GM18868 (cell line): Measurements from ENCODE around the gene MEF2D.

Experiments used
- ATAC-seq: cut with Tn5 transposase; IDR thresholded peaks from one replicate; pipeline ENCODE4 v1.9.1; 2021; ENCODE audit warnings: mild to moderate bottlenecking, moderate library complexity; ENCODE audit not compliant: unreplicated experiment

MEF2D gene

GRCh38 chr1:156471496-156472490, 28.8 kb downstream of the MEF2D start:
- ATAC-seq = no peak

- ATAC-seq = no peak
These were observed 30.1 kb downstream of the MEF2D start for GRCh38 chr1:156470473-156470872.

GRCh38 chr1:156468693-156469345, 31.8 kb downstream of the MEF2D start:
- no peak for ATAC-seq

- no peak for ATAC-seq
These were observed 32.7 kb downstream of the MEF2D start for GRCh38 chr1:156467906-156468305.

GRCh38 chr1:156467385-156467784, 33.2 kb downstream of the MEF2D start:
- ATAC-seq = no peak

- no peak for ATAC-seq
These were observed 34.7 kb downstream of the MEF2D start for GRCh38 chr1:156465747-156466365.

- ATAC-seq = no peak
These were observed 35.6 kb downstream of the MEF2D start for GRCh38 chr1:156464825-156465452.

GRCh38 chr1:156464335-156464734, 36.2 kb downstream of the MEF2D start:
- no peak for ATAC-seq

GRCh38 chr1:156463874-156464273, 36.7 kb downstream of the MEF2D start:
- ATAC-seq = no peak

GRCh38 chr1:156462954-156463795, 37.4 kb downstream of the MEF2D start:
- ATAC-seq = no peak

- no peak for ATAC-seq
These were observed 38.6 kb downstream of the MEF2D start for GRCh38 chr1:156461781-156462647.

GRCh38 chr1:156461109-156461508, 39.5 kb downstream of the MEF2D start:
- ATAC-seq = no peak

- no peak for ATAC-seq
These were observed 40.0 kb downstream of the MEF2D start for GRCh38 chr1:156460525-156460924.

GRCh38 chr1:156458181-156458503, 42.4 kb downstream of the MEF2D start:
- no peak for ATAC-seq

GRCh38 chr1:156456625-156457465, 43.7 kb downstream of the MEF2D start:
- peak; percentile 74 for ATAC-seq

- no peak for ATAC-seq
These were observed 45.2 kb downstream of the MEF2D start for GRCh38 chr1:156455362-156455761.

- no peak for ATAC-seq
These were observed 47.7 kb downstream of the MEF2D start for GRCh38 chr1:156452907-156453306.

- no peak for ATAC-seq
These were observed 48.9 kb downstream of the MEF2D start for GRCh38 chr1:156451505-156452160.
